ENCODE results near the gene SDK2.
"Not testable (repeated sequence)": the region's sequence is repeated elsewhere in the genome, so short reads cannot be mapped to it uniquely, and the experiment has no call there.

SDK2 gene

DNA sequence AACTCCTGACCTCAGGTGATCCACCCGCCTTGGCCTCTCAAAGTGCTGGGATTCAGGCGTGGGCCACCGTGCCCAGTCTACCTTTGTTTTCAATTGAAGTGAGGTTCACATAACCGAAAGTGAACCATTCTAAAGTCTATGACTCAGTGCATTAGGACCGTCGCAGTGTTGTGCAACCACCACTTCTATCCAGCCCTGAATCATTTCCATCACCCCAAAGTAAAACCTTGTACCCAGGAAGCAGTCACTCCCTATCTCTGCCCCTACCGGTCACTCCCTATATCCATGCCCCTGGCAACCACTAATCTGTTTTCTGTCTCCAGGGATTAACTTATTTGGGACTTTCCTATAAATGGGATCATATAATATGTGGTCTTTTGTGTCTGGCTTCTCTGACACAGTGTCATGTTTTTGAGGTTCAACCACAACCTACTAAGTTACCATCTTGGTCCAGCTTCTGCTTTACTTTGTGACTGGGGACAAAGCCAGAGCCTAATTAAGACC lies 304.1 kb downstream of the SDK2 start:
- FAIRE-seq = no peak
- TF ChIP-seq PAX5 (IDR thresholded peaks at IDR 0.05; ENCODE audit: insufficient read depth, low read length, severe bottlenecking) (no peak), POU2F2 (IDR thresholded peaks at IDR 0.05; ENCODE audit: low read depth, low read length) (no peak), POLR2AphosphoS5 (IDR thresholded peaks at IDR 0.05; ENCODE audit: low read depth, low read length) (no peak), SPI1 (IDR thresholded peaks at IDR 0.05; ENCODE audit: low read depth, low read length) (no peak), TAF1 (IDR thresholded peaks at IDR 0.05; ENCODE audit: low read depth, low read length) (no peak), POLR2A (IDR thresholded peaks at IDR 0.05; ENCODE audit: low read depth, low read length) (no peak)
- no peak for DNase-seq (ENCODE audit: insufficient read length, low spot score)

DNA sequence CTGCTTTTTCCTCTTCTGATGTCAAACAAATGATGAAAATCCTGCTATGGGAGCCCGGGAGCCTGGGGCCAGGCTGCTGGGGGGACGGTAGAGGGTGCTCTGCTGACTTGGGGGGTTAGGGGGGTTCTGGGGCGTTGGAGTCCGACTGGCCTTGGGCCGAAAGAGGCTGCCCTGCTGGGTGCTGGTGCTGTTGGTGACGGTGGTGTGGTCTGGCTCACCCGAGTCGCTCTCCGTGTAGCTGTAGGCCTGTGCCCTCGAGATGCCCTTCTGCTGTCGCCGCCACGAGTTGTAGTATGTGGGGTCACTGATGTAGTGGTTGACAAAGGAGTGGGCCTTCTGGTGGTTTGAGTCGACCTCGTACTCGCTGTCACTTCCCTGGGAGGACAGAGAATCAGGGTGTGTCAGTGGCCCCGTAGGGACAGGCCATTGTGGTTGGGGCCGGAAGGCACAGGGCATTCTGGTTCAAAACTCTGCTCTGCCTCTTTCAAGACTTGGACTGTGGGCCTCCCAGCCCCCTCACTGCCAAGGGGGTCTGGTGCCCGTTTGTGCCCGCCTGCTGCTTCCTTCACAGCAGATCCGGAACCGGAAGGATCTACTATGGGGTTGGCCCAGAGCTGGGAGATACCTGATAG lies 305.6 kb downstream of the SDK2 start:
- no peak for TF ChIP-seq SPI1 (IDR thresholded peaks at IDR 0.05; ENCODE audit: low read depth, low read length)
- TF ChIP-seq TAF1 (IDR thresholded peaks at IDR 0.05; ENCODE audit: low read depth, low read length) = no peak
- no peak for TF ChIP-seq PAX5 (IDR thresholded peaks at IDR 0.05; ENCODE audit: insufficient read depth, low read length, severe bottlenecking)
- no peak for TF ChIP-seq POU2F2 (IDR thresholded peaks at IDR 0.05; ENCODE audit: low read depth, low read length)
- TF ChIP-seq POLR2A (IDR thresholded peaks at IDR 0.05; ENCODE audit: low read depth, low read length) = no peak
- no peak for TF ChIP-seq POLR2AphosphoS5 (IDR thresholded peaks at IDR 0.05; ENCODE audit: low read depth, low read length)
- no peak for DNase-seq (ENCODE audit: insufficient read length, low spot score)
- FAIRE-seq = no peak

DNA sequence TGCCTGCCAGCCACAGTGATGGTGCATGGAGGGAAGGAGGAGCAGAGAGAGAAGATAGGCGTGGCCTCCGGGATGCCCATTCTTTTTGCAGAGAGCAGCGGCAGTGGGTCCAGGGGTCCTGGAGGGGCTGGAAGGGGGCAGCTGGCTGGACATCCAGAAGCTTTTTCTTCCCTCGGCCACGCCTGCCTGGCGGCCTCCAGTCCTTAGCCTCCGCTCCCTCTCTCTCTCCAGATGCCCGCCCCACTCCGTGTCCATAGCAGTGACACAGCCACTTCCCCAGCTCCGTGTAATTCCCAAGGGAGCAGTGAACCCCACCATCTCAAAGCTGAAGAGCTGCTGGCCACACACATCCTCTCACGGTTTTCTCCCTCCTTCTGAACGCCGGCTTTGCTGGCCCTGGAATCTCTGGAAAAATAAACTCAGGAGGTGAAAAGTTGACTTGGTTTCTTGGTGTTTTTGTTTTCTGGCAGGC lies 306.2 kb downstream of the SDK2 start:
- TF ChIP-seq PAX5 (IDR thresholded peaks at IDR 0.05; ENCODE audit: insufficient read depth, low read length, severe bottlenecking) (no peak), POLR2A (IDR thresholded peaks at IDR 0.05; ENCODE audit: low read depth, low read length) (no peak), POU2F2 (IDR thresholded peaks at IDR 0.05; ENCODE audit: low read depth, low read length) (no peak), TAF1 (IDR thresholded peaks at IDR 0.05; ENCODE audit: low read depth, low read length) (no peak), POLR2AphosphoS5 (IDR thresholded peaks at IDR 0.05; ENCODE audit: low read depth, low read length) (no peak), SPI1 (IDR thresholded peaks at IDR 0.05; ENCODE audit: low read depth, low read length) (no peak)
- DNase-seq (ENCODE audit: insufficient read length, low spot score) = no peak
- no peak for FAIRE-seq

DNA sequence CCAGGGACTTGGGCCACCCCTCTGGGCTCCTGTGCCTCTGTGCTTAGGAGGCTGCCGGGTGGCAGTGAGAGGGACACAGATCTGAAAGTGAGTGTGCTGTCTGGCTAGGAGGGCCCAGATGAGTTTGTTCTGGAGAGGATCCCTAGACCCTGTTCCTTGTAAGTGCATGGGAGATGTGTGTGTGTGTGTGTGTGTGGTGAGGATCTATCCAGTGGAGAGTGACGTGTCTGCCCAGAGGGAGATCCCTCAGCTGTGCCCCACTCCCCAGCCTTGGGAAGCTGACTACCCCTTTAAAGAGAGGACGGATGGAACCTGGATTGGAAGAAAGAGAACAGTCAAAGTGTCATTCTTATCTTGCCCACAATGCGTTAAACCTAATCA lies 306.9 kb downstream of the SDK2 start:
- TF ChIP-seq SPI1 (IDR thresholded peaks at IDR 0.05; ENCODE audit: low read depth, low read length) (no peak), POU2F2 (IDR thresholded peaks at IDR 0.05; ENCODE audit: low read depth, low read length) (no peak), POLR2AphosphoS5 (IDR thresholded peaks at IDR 0.05; ENCODE audit: low read depth, low read length) (no peak), POLR2A (IDR thresholded peaks at IDR 0.05; ENCODE audit: low read depth, low read length) (no peak), TAF1 (IDR thresholded peaks at IDR 0.05; ENCODE audit: low read depth, low read length) (no peak), PAX5 (IDR thresholded peaks at IDR 0.05; ENCODE audit: insufficient read depth, low read length, severe bottlenecking) (no peak)
- no peak for FAIRE-seq

DNA sequence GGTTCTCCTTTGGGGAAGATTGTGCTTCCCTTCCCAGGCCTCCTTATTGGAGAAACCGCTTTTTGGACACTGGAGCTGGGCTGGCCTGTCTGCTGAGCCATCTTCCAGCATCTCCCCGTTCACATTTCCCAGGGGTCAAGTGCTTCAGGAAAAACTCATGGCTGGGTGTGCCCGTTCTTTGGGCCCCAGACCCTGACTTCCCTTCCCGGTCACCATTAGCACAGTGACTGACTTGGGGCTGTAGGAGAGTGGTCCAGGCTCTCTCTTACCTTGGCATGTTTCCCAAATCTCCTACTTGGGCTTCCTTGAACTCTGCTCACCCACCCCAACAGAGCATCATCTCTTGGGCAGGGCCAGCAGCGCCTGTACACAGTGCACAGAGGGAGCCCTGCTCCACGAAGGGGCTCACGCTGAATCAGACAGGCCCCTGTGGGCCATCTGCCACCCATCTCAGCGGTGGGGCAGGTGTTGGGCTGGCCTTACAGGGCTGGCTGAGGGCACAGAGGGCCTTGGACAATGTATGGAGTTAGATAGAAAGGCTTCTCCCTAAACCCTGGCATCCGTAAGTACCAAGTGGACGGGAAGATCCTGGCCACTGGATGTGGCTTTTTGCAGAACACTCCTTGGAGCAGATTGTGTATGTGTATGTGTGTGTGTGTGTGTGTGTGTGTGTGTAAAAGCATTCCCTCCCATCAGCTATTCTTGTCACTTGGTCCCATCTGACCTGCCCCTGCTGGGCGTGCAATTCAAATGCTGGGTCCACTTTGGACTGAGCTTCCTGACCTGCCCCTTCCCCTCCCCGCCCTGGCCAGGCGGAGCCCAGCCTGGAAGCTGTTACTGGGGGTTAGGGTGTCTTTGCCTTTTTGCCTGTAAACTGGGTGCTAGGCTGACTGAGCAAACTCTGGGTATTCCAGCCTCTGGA lies 307.6 kb downstream of the SDK2 start:
- no peak for FAIRE-seq
- no peak for DNase-seq (ENCODE audit: insufficient read length, low spot score)
- TF ChIP-seq TAF1 (IDR thresholded peaks at IDR 0.05; ENCODE audit: low read depth, low read length) = no peak

More for the DNA sequence above, 306.9 kb downstream of the SDK2 start:
- DNase-seq (ENCODE audit: insufficient read length, low spot score) = no peak

DNA sequence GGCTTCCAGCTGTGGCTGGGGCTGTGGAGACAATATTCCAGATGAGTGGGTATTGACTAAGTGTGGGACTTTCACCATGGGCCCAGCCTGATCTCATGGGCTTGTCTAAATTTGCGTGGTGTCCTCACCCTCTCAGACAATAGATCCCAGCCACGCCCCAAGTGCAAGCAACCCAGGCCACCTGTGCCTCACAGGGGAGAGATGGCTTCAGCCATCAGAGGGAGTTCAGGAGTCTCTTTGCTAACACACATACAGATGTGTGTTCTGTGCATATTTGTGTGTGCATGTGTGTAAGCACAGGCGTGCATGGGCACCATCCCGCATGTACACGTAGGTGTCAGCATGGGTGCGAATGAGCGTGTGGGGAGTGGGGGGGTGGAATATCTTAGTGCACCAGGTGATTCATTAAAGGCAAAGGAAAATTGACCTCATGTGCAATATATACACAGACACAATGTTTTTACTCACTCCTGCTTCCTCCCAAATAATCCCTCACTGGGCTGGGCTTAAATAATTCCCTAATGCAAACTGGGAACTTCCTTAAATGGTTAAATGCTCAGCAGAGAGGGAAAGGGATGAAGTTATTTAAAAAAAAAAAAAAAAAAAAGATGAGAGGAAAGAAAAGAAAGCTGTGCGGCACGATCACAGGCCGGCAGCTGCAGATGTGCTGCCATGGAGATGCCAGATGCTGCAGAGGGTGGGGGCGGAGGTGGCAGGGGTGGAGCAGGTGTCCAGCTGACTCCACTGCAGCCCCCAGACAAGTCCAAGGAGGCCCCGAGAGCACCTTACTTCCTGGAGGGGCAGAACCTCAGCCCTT lies 308.4 kb downstream of the SDK2 start:
- TF ChIP-seq POLR2A (IDR thresholded peaks at IDR 0.05; ENCODE audit: low read depth, low read length) (no peak), TAF1 (IDR thresholded peaks at IDR 0.05; ENCODE audit: low read depth, low read length) (no peak), SPI1 (IDR thresholded peaks at IDR 0.05; ENCODE audit: low read depth, low read length) (no peak), PAX5 (IDR thresholded peaks at IDR 0.05; ENCODE audit: insufficient read depth, low read length, severe bottlenecking) (no peak), POU2F2 (IDR thresholded peaks at IDR 0.05; ENCODE audit: low read depth, low read length) (no peak), POLR2AphosphoS5 (IDR thresholded peaks at IDR 0.05; ENCODE audit: low read depth, low read length) (no peak)
- DNase-seq (ENCODE audit: insufficient read length, low spot score) (no peak), FAIRE-seq (no peak)

DNA sequence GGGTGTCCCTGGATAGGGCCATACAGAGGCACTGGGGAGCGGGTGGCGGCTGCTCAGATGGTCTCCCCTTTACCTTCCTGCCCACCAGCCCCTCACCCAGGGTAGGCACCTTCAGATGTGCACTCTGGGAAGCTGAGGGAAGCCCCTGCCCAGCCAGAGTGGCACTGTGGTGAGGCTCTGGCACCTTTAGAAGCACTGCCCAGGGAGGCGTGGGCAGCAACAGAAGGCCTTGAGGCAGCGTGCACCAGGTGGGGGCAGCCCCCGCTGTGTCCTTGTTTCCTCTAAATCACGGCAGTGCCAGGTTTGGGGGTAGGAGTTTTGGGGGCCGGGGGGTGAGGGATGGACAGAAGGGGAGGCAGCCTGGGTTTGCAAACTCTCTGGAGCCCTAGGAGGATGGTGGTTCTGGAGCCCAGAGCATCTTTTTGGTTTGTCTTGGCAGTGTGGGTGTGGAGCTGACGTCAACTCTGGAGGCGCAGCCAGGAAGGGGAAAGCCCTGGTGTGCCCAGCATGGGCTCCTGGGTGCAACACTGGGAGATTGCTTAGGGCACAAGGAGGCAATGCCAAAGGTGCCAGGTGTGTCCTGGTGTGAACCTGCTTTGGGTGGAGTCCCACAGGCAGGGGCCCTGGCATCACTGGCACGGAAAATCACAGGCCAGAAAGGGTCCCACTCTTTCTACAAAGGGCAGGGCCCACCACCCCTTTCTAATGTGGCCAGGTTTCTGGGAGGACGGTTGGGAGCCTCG lies 309.3 kb downstream of the SDK2 start:
- no peak for FAIRE-seq
- DNase-seq (ENCODE audit: insufficient read length, low spot score) = no peak
- TF ChIP-seq POLR2AphosphoS5 (IDR thresholded peaks at IDR 0.05; ENCODE audit: low read depth, low read length) (no peak), SPI1 (IDR thresholded peaks at IDR 0.05; ENCODE audit: low read depth, low read length) (no peak), TAF1 (IDR thresholded peaks at IDR 0.05; ENCODE audit: low read depth, low read length) (no peak), POLR2A (IDR thresholded peaks at IDR 0.05; ENCODE audit: low read depth, low read length) (no peak), PAX5 (IDR thresholded peaks at IDR 0.05; ENCODE audit: insufficient read depth, low read length, severe bottlenecking) (no peak), POU2F2 (IDR thresholded peaks at IDR 0.05; ENCODE audit: low read depth, low read length) (no peak)

DNA sequence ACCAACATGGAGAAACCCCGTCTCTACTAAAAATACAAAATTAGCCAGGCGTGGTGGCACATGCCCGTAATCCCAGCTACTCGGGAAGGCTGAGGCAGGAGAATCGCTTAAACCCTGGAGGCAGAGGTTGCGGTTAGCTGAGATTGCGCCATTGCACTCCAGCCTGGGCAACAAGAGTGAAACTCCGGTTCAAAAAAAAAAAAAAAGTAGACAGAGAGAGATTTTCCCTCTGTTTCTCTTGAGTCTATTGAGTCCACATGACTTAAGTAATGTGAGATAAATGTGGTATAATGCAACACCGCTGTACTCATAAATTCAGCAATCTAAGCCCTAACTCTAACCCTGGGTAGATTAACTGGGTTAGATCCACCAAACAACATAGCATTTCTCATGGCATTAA lies 310.8 kb downstream of the SDK2 start:
- FAIRE-seq; DNase-seq (ENCODE audit: insufficient read length, low spot score): not testable (repeated sequence)

DNA sequence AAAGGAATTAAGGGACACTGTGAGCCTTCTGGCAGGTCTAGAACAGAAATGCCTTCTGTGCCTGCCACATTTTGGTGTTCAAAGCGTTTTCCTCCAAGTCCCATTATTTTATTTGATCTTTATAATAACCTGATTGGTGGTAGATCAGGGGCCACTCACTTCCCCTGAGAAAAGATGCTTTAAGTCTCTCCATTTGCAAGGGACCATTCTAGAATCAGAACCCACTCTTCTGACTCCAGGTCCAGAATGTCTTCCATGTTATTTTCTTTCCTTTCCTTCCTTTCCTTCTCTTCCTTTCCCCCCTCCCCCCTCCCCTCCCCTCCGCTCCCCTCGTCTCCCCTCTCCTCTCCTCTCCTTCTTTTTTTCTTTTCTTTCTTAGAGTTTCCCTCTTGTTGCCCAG lies 313.2 kb downstream of the SDK2 start:
- FAIRE-seq = no peak
- TF ChIP-seq TAF1 (IDR thresholded peaks at IDR 0.05; ENCODE audit: low read depth, low read length) (no peak), POLR2AphosphoS5 (IDR thresholded peaks at IDR 0.05; ENCODE audit: low read depth, low read length) (no peak), POU2F2 (IDR thresholded peaks at IDR 0.05; ENCODE audit: low read depth, low read length) (no peak), SPI1 (IDR thresholded peaks at IDR 0.05; ENCODE audit: low read depth, low read length) (no peak), PAX5 (IDR thresholded peaks at IDR 0.05; ENCODE audit: insufficient read depth, low read length, severe bottlenecking) (no peak), POLR2A (IDR thresholded peaks at IDR 0.05; ENCODE audit: low read depth, low read length) (no peak)
- no peak for DNase-seq (ENCODE audit: insufficient read length, low spot score)
